CD14-positive monocyte (primary cell): ENCODE data around the gene TXK. TPM values are rescaled to one million over a fixed set of nuclear protein-coding genes. Genes with fewer than 3 reads are reported as not detected.

Experiments used
- DNase-seq, 3 donors: peaks; one replicate each; pipeline ENCODE4 v3.0.0-alpha.2; 2011 to 2022
- H2AFZ ChIP-seq: 2 replicates; pipeline ENCODE4 v1.6.0; 2012; ENCODE audit warnings: mild to moderate bottlenecking, low read depth, low read length, inconsistent platforms; ENCODE audit not compliant: insufficient read depth, poor library complexity, severe bottlenecking
- H3K27ac ChIP-seq, 2 donors: 1 replicate in 1 of 2; 2 replicates in 1 of 2; pipeline ENCODE4 v1.5.1; 2012 to 2013; ENCODE audit warnings: low read length in 2 of 2, control low read depth in 1 of 2, inconsistent platforms in 1 of 2, low read depth in 1 of 2, mild to moderate bottlenecking in 1 of 2
- H3K27me3 ChIP-seq, 2 donors: one replicate each; pipeline versions ENCODE4 v1.6.0 to v1.6.1; 2011 to 2013; ENCODE audit warnings: low read length in 2 of 2; ENCODE audit not compliant: control insufficient read depth in 2 of 2, insufficient read depth in 2 of 2
- H3K36me3 ChIP-seq, 2 donors: replicated peaks in 1 of 2; 1 replicate in 1 of 2; 2 replicates in 1 of 2; pipeline versions ENCODE4 v1.5.1 to v1.6.1; 2012 to 2013; ENCODE audit warnings: low read length in 2 of 2, control low read depth in 1 of 2, inconsistent platforms in 1 of 2, mild to moderate bottlenecking in 1 of 2; ENCODE audit not compliant: insufficient read depth in 2 of 2, control insufficient read depth in 1 of 2
- H3K4me1 ChIP-seq, 2 donors: 1 replicate in 1 of 2; 2 replicates in 1 of 2; pipeline versions ENCODE4 v1.5.1 to v1.6.1; 2012 to 2013; ENCODE audit warnings: low read length in 2 of 2, control low read depth in 1 of 2, inconsistent platforms in 1 of 2, mild to moderate bottlenecking in 1 of 2, moderate library complexity in 1 of 2; ENCODE audit not compliant: insufficient read depth in 2 of 2, control insufficient read depth in 1 of 2
- H3K4me2 ChIP-seq: replicated peaks from 2 replicates; pipeline ENCODE3; 2012; ENCODE audit warnings: low read length, moderate library complexity, mild to moderate bottlenecking; ENCODE audit not compliant: poor library complexity, severe bottlenecking; ENCODE audit errors: extremely low read depth
- H3K4me3 ChIP-seq, 3 experiments: fragments of 200-600 bp in 1 of 3; sonication (generic) in 1 of 3; replicated peaks in 1 of 3; 1 replicate in 2 of 3; 2 replicates in 1 of 3; pipeline ENCODE4 v1.5.1; 2011 to 2013; ENCODE audit warnings: low read length in 3 of 3, mild to moderate bottlenecking in 3 of 3, control low read depth in 2 of 3, low read depth in 2 of 3, inconsistent platforms in 1 of 3, moderate library complexity in 1 of 3
- H3K79me2 ChIP-seq: 2 replicates; pipeline ENCODE4 v1.6.0; 2012; ENCODE audit warnings: mild to moderate bottlenecking, control low read depth, inconsistent platforms, low read length, moderate library complexity; ENCODE audit not compliant: insufficient read depth
- H3K9ac ChIP-seq: 2 replicates; pipeline ENCODE4 v1.6.0; 2017; ENCODE audit warnings: low read length, mild to moderate bottlenecking; ENCODE audit not compliant: insufficient read depth, poor library complexity, severe bottlenecking
- H3K9me3 ChIP-seq, 2 donors: replicated peaks in 1 of 2; 1 replicate in 1 of 2; 2 replicates in 1 of 2; pipeline versions ENCODE4 v1.5.1 to v1.6.1; 2012 to 2013; ENCODE audit warnings: low read length in 2 of 2, control low read depth in 1 of 2; ENCODE audit not compliant: control insufficient read depth in 1 of 2, insufficient read depth in 1 of 2
- H4K20me1 ChIP-seq: 2 replicates; pipeline ENCODE4 v1.6.0; 2012; ENCODE audit warnings: mild to moderate bottlenecking, low read length, control low read depth, moderate library complexity; ENCODE audit not compliant: insufficient read depth
- H3K27ac Mint-ChIP-seq, 7 donors: one replicate each; pipeline ENCODE4 v1.8.0; 2020; ENCODE audit warnings: mild to moderate bottlenecking in 7 of 7, mixed read lengths in 7 of 7, moderate library complexity in 6 of 7, inconsistent platforms in 2 of 7
- H3K27me3 Mint-ChIP-seq, 3 donors: one replicate each; pipeline ENCODE4 v1.8.0; 2021 to 2022; ENCODE audit warnings: low read depth in 3 of 3, mild to moderate bottlenecking in 3 of 3, mixed read lengths in 3 of 3, moderate library complexity in 3 of 3, inconsistent platforms in 1 of 3
- H3K36me3 Mint-ChIP-seq, 2 donors: one replicate each; pipeline ENCODE4 v1.8.0; 2020; ENCODE audit warnings: mixed read lengths in 2 of 2, inconsistent platforms in 1 of 2, mild to moderate bottlenecking in 1 of 2
- H3K4me1 Mint-ChIP-seq: one replicate; pipeline ENCODE4 v1.8.0; 2020; ENCODE audit warnings: mild to moderate bottlenecking, mixed read lengths
- H3K4me3 Mint-ChIP-seq, 2 donors: one replicate each; pipeline ENCODE4 v1.8.0; 2020; ENCODE audit warnings: mild to moderate bottlenecking in 2 of 2, mixed read lengths in 2 of 2, moderate library complexity in 1 of 2
- H3K9me3 Mint-ChIP-seq, 7 donors: one replicate each; pipeline ENCODE4 v1.8.0; 2020 to 2022; ENCODE audit warnings: mixed read lengths in 7 of 7, mild to moderate bottlenecking in 6 of 7, moderate library complexity in 6 of 7, inconsistent platforms in 2 of 7
- CTCF ChIP-seq: fragments of 200-600 bp; IDR thresholded peaks from one replicate; pipeline ENCODE4 v1.8.0; 2022; ENCODE audit warnings: antibody characterized with exemption, mild to moderate bottlenecking
- WGBS: methylation state at CpG from one replicate; pipeline ENCODE4 v1.1.5; 2013; ENCODE audit warnings: missing lambda C conversion rate; ENCODE audit not compliant: insufficient coverage; 5-methylcytosine and 5-hydroxymethylcytosine counted together
- intact Hi-C, 2 donors: fragments of 100-400 bp; cut with micrococcal nuclease; formaldehyde crosslinking; loops; one replicate each; pipeline versions ENCODE4 v1.15.0 to v1.15.1; 2023
- polyA plus RNA-seq, 3 donors: library from polyadenylated mRNA; depleted of rRNA in 1 of 3; unstranded in 2 of 3; stranded (reverse) in 1 of 3; fragments of 300-500 nt in 2 of 3; fragments of >200 nt in 1 of 3; fragmentation: Illumina TruSeq in 2 of 3; gene quantifications; 1 replicate in 2 of 3; 2 replicates in 1 of 3; pipeline ENCODE4 v1.2.3, GENCODE V29; 2012 to 2021

TXK gene
- polyA plus RNA-seq, 3 donors: 0.13 to 0.93 (median 0.54) TPM

DNA sequence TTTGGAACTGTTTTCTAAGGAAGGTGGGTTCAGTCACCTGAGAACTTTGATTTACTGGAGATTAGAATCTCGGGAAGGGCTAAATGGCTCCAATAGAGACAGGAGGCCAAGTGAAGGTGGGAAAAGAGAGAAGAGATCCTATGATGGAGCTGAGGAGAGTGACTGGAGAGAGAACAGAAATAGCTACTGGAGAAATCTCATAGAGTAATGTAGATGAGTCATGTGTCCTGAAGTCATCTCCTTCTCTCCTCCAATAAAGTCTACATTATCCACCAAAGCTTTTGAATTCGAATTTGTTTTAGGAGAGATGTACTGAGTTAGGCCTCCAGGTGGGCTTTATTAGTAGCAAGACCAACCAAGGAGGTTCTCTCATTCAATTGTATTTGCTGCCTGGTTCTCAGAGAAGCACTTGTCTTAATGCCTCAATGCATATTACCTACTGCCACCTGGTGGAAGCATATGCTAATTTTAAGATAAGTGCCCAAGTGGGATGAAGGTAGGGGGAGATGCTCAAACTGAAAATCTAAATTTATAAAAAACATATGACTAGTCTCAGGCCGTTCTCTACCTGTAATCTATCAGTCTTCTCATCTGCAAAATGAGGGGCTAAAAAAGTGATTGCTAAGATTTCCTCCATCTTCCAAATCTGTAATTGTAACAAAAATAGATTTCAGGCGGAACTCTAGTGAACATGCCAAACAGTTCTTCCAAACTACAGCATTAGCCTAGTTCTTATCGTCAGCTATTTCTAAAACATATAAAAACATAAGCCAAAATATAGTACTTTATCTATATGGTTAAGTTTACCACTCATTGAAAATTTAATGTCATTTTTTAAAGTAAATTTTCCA, 24.4 kb downstream of the TXK start:
- 100% methylated on average over 1 of the region's 5 CpGs for WGBS
- no peaks in the 10 kb centered on the region for H3K79me2 ChIP-seq
- H3K4me3 ChIP-seq: no peak overlapping the region
- H4K20me1 ChIP-seq: no peaks in the 10 kb centered on the region
- H2AFZ ChIP-seq: no peak overlapping the region
- Mint-ChIP-seq H3K9me3 (no peaks in the 10 kb centered on the region), H3K27ac (no peak overlapping the region), H3K36me3 (no peaks in the 10 kb centered on the region), H3K27me3 (peaks cover 0 to 5% (median 0%) of the 10 kb centered on the region in 3 donors), H3K4me1 (no peaks in the 10 kb centered on the region), H3K4me3 (no peak overlapping the region)
- no peaks in the 10 kb centered on the region for H3K9me3 ChIP-seq
- H3K4me2 ChIP-seq: no peak overlapping the region
- intact Hi-C loops: no loop called here
- no peaks in the 10 kb centered on the region for H3K27me3 ChIP-seq
- no peak for DNase-seq
- no peaks in the 10 kb centered on the region for H3K4me1 ChIP-seq
- no peak overlapping the region for H3K27ac ChIP-seq
- peak; percentile 41 for TF ChIP-seq CTCF
- H3K36me3 ChIP-seq: no peaks in the 10 kb centered on the region
- H3K9ac ChIP-seq: no peak overlapping the region

- no peaks in the 10 kb centered on the region for H3K36me3 ChIP-seq
- no peak overlapping the region for H3K27ac Mint-ChIP-seq
Measured at GRCh38 chr4:48108309-48109073, 25.6 kb downstream of the TXK start.

More at GRCh38 chr4:48108309-48109073, 25.6 kb downstream of the TXK start:
- no peak for TF ChIP-seq CTCF
- Mint-ChIP-seq H3K4me1 (no peaks in the 10 kb centered on the region), H3K4me3 (no peak overlapping the region), H3K36me3 (no peaks in the 10 kb centered on the region), H3K9me3 (no peaks in the 10 kb centered on the region), H3K27me3 (peaks cover 0 to 5% (median 0%) of the 10 kb centered on the region in 3 donors)
- Histone ChIP-seq H3K9me3 (no peaks in the 10 kb centered on the region), H3K4me2 (no peak overlapping the region), H3K27ac (no peak overlapping the region), H3K27me3 (no peaks in the 10 kb centered on the region), H3K79me2 (no peaks in the 10 kb centered on the region), H3K9ac (no peak overlapping the region), H2AFZ (no peak overlapping the region), H3K4me1 (no peaks in the 10 kb centered on the region), H3K4me3 (no peak overlapping the region), H4K20me1 (no peaks in the 10 kb centered on the region)
- DNase-seq: no peak
- intact Hi-C loops: no loop called here
- no CpG with 5 or more reads among the region's 2 CpGs for WGBS
